HG03565 (cell line): Measurements from ENCODE around the gene RAB3IL1.
"Not testable (repeated sequence)": the region's sequence is repeated elsewhere in the genome, so short reads cannot be mapped to it uniquely, and the experiment has no call there.

Source experiments
- ATAC-seq: cut with Tn5 transposase; IDR thresholded peaks from one replicate; pipeline ENCODE4 v1.9.1; 2021; ENCODE audit warnings: mild to moderate bottlenecking, moderate library complexity; ENCODE audit not compliant: unreplicated experiment

The RAB3IL1 gene

DNA sequence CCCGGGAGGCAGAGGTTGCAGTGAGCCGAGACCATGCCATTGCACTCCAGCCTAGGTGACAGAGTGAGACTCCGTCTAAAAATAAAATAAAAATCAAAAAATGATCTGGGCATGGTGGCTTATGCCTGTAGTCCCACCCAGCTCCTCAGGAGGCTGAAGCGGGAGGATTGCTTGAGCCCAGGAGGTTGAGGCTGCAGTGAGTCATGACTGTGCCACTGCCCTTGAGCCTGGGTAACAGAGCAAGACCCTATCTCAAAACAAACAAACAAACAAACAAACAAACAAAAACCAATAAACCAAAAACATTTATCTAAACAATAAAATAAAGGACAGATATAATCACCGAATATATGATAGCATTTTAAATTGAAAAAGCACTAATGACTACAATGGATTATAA is 36.3 kb upstream of the RAB3IL1 start:
- not testable (repeated sequence) for ATAC-seq

DNA sequence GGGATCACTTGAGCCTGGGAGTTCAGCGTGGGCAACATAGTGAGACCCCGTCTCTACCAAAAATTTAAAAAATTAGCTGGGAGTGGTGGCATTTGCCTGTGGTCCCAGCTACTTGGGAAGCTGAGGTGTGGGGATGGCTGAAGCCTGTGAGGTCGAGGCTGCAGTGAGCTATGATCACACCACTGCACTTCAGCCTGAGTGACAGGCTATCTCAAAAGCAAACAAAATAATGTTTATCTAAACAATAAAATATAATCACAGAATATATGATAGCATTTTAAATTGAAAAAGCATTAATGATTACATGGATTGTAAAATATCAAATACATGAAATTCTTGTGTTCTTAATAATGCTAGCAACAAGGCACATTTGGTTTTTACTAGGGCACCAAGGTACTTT is 35.5 kb upstream of the RAB3IL1 start:
- ATAC-seq: no peak

DNA sequence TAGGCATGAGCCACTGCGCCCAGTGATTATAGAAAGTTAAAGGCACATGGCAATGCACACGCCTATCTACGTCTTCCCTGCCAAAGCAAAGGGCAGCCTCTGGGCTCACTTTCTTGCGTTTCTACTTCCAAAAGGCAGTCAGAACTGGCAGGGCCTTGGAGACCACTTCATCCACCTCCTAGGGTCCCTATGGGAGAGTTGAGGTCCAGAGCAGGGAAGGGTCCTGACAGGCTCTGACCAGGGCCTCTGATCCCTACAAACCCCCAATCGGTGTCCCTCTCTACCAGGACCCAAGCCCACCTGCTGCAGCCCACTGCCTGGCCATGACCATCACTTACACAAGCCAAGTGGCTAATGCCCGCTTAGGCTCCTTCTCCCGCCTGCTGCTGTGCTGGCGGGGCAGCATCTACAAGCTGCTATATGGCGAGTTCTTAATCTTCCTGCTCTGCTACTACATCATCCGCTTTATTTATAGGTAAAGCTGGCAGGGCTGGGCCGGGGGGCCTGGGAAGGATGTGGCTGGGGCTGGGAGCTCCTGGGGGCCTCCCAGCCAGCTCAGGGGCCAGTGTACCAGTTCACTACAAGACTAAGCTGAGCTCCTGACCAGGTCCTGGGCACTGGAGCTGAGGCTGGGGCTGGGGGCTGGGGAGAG is 34.2 kb upstream of the RAB3IL1 start:
- no peak for ATAC-seq

DNA sequence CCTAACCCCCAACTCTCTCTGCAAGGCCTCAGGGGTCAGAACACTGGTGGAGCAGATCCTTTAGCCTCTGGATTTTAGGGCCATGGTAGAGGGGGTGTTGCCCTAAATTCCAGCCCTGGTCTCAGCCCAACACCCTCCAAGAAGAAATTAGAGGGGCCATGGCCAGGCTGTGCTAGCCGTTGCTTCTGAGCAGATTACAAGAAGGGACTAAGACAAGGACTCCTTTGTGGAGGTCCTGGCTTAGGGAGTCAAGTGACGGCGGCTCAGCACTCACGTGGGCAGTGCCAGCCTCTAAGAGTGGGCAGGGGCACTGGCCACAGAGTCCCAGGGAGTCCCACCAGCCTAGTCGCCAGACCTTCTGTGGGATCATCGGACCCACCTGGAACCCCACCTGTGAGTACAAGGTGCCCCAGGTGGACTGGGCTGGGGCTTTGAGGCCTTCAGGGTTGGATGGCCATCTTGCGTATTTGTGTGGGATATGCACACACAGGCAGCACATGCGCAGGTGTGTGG is 32.7 kb upstream of the RAB3IL1 start, which contains the start of gene BEST1:
TSS of gene BEST1 (plus strand) at position 317 of the 513 bp plus-strand sequence. CDS start 1,456 bp downstream, outside the sequence.
- no peak for ATAC-seq

DNA sequence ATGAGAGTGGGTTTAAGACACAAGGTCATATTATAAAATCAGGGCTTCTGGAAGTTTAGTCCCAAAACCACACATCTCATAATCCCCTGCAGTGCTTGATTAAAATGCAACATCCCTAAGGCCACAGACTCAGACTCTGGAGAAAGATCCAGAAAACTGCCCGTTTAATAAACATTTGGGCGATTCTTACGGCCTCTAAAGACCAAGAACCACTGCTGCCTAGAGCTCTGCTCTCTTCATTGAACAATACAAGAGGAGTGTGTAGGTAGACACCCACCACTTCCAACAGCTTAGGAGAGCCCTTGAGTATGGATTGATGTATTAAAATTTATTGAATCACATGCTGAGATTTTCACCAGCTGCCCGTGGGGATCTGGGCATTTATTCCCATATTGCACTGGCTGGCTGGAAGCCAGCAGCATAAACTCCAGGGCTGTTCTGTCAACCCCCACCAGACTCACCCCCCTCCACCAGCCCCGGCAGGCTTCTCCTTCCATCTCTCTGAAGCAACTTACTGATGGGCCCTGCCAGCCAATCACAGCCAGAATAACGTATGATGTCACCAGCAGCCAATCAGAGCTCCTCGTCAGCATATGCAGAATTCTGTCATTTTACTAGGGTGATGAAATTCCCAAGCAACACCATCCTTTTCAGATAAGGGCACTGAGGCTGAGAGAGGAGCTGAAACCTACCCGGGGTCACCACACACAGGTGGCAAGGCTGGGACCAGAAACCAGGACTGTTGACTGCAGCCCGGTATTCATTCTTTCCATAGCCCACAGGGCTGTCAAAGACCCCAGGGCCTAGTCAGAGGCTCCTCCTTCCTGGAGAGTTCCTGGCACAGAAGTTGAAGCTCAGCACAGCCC is 32.0 kb upstream of the RAB3IL1 start:
- no peak for ATAC-seq

DNA sequence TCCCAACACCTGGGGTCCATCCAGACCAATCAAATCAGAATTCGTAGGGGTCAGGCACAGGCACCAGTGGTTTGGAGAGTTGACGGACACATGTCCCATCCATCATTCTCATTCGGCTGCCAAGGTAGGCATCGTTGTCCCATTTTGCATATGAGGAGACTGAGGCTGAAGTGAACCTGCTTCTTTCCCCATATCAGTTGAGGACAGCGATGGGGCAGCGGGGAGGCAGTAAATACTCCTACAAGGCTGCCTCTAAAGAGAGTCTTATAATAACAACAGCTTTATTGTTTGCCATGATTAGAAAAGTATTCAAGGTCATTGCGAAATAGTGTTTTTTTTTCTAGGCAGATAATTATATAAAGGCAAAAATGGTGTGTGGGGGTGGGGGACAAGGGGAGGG is 31.1 kb upstream of the RAB3IL1 start:
- ATAC-seq: no peak

DNA sequence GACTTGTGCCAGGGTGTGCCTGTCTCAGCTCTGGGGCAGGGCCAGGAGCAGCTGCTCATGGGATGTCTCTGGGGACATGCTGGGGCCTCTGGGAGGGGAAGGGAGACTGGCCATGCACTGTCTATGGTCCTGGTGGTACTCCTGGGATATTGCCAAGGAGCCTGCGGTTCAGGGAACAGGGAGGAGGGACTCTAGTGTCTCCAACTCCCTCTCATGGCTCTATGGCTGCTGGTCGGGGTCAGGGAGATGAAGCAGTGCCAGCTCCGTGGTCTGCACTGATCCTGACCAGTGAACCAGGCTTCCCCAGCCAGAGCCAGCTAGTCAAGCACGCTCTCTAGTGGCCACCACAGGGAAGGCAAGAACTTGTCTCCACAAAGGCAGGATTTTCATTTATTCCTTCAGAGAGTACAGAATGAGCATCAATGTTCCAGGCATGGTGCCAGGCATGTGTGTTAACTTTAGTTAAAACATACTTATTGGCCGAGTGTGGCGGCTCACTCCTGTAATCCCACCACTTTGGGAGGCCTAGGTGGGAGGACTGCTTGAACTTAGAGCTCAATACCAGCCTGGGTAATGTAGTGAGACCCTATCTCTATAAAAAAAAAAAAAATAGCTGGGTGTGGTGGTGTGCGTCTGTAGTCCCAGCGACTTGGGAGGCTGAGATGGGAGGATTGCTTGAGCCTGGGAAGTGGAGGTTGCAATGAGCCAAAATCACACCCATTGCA is 30.3 kb upstream of the RAB3IL1 start:
- ATAC-seq: no peak

DNA sequence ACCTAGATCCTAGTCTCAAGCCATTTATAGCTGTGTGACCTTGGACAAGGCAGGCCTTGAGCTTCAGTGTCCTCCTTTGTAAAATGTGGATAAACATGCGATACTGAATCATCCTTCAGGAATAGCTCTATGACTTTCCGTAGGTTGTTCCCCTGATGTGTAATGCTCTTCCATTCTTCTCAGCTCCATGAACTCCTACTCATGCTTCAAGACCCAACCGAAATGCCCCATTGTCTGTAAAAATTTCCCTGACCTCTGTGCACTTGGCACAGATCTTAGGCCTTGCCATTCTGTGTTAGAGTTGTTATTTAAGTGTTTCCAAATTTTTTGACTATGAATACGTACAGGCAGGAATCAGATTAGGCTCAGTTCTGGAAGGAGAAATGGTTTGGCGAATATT is 29.5 kb upstream of the RAB3IL1 start:
- ATAC-seq: no peak

DNA sequence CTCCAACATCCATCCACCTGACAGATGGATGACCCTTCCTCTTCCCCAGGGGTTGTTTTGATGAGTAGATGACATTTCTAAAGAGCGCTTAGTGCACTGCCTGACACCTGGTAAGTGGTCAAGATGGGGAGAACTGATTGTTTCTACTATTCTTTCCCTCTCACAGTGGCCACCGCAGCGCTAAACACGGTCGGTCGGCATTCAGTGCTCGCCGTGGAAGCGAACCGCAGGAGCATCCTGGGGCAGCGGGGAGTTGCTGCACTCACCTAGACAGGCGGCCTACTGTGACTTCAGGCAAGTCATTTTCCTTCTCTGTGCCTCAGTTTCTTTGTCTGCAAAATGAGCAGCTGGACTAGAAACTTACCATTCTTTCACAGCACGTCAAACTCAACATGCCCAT is 27.8 kb upstream of the RAB3IL1 start:
- ATAC-seq: no peak

DNA sequence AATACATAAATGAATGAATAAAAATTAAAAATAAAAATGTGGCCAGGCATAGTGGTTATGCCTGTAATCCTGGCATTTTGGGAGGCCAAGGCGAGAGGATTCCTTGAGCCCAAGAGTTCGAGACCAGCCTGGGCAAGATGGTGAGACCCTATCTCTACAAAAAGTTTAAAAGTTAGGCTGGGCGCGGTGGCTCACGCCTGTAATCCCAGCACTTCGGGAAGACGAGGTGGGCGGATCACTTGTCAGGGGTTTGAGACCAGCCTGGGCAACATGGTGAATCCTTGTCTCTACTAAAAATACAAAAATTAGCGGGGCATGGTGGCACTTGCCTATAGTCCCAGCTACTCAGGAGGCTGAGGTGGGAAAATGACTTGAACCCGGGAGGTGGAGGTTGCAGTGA is 23.1 kb upstream of the RAB3IL1 start:
- no peak for ATAC-seq

DNA sequence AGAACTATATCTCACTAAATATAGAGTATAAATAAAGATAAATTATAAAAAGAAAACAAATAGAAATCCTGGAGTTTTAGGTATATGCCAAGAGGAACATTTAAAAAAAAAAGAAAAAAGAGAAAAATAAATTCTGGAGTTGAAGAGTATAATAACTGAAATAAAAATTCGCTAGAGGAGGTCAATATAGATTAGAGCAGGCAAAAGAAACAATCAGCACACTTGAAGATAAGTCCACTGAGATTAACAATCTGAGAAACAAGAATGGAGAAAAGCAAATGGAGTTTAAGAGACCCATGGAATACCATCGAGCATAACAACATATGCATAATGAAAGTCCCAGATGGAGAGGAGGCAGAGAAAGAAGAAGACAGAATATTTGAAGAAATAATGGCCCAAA is 18.5 kb upstream of the RAB3IL1 start:
- ATAC-seq: no peak

DNA sequence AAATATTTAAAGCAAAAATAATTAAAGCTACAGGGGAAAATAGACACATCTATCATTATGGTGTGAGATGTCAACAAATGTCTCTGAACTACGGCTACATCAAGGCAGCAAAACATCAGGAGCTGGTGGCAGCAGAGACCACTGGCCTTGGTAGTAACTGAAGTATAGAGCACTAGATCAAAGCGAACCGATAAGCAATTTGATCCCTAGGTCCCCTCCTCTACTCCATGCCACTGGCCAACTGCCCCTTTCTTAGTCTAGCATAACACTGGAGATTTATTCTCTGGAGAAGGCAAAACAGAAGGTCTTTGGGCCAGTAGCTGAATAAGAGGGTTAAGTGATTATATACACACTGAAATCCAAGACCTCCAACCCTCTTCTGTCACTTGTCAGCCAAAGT is 13.6 kb upstream of the RAB3IL1 start:
- ATAC-seq: no peak

DNA sequence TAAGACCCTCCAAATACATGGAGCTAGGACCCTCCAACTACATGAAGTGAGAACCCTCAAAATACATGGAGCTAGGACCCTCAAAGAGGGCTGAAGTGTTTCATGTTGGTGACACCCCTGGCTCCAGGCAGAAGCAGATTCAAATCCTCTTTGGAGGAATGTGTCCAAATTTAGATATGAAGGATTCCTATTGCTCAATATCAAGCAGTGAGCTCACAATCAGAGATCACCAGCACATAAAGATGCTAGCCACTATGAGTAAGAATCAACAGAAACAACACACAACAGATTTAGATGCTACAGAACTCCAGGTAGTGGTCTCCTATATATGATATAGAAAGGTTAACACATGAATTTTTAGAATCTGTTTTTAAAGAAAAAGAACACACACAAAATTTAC is 11.2 kb upstream of the RAB3IL1 start:
- ATAC-seq: no peak

DNA sequence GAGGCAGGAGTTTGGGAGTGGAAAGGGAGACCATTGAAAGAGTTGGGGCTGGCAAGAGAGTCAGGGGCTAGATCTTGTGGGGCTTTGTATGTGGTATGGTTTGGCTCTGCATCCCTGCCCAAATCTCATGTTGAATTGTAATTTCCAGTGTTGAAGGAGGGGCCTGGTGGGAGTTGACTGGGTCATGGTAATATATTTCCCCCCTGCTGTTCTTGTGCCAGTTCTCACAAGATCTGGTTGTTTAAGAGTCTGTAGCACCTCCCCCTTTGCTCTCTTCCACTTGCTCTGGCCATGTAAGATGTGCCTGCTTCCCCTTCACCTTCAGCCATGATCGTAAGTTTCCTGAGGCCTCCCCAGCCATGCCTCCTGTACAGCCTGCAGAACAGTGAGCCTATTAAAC is 10.1 kb upstream of the RAB3IL1 start:
- ATAC-seq: no peak

DNA sequence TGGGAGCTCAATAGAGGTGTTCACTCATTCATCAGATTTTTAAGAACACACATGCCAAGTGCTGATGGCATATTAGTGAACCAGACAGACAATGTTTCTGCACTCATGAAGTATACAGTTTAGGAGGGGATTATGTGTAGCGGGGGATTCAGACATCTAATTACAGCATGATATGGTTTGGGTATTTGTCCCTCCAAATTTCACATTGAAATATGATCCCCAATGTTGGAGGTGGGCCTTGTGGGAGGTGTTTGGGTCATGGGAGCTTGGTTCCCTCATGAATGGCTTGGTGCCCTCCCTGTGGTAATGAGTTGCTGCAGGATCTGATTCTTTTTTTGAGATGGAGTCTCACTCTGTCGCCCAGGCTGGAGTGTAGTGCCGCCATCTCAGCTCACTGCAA is 8.9 kb upstream of the RAB3IL1 start:
- ATAC-seq: no peak

DNA sequence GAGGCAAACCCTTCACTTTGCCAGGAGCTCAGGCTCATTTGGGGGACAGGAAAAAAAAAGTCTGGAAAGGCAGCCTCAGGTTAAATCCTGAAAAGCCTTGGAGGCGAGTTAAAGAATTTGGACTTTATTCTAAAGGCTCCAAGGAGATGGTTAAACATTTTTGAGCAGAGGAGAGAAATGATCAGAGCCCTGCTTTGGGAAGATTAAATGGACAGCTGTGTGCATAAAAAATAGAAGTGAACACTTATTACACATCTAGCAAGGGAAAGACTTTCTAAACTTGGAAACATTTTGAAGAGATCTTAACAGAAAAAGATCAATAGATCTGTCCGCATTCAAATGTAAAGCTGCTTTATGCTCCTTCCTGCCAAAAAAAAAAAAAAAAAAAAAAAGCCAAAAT is 8.4 kb upstream of the RAB3IL1 start:
- no peak for ATAC-seq

DNA sequence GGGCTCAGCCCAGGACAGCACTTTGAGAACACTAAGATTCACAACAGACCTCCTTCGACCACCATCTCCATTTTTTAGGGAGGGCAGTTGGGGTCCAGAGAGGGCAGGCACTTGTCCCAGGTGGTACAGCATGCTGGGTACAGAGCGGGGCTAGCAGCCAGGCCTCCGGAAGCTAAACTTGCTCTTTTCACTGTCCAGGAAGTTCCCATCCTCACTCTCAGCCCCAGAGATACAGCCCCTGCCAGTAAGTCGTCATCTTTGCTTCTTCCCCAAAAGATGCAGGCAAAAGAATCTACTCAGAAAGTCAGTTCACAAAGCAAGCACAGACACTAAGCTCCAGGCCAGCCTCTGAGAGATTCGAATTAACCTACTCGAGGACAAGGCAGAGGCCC is 6.7 kb upstream of the RAB3IL1 start:
- ATAC-seq: no peak

DNA sequence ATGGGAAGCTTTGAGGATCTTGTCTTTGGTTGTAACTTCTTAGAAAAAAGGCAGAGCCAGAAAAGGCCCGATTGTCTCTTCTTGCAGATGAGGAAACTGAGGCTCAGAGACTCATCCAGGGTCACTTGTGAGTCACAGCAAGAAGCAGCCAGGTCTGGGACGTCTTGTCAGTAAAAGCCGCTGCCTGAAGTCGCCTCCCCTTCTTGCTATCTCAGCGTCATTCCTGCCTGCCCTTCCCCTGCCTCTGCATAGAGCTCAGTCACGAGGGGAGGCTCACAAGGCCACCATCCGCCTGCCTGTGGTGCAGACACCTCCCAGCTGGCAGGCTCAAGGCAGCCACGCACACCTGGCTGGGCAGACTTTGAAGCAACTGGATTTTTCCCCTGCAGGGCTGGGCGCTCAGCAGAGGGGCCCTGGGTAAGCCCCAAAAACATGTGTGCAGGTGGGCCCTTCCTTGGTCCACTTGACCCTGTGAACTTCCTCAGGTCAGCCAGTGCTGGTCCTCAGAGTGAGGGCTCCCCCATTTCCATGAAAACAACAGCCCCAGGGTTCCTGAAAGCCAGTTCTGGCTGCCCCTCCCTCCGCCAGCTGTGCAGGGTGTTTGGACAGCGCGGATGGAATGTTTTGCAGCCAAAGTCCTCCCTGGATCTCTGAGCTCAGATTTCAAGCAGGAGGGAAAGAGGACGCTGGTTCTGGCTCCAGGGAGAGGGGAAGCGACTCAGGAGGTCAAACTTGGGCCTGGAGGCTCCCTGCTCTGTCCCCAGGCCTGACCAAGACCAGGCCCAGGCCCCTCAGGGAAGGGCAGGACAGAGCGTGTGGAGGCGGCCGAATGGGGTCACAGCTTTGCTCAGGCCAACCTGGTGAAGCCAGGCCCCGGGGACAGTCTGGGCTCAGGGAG is 6.0 kb upstream of the RAB3IL1 start:
- ATAC-seq: no peak

DNA sequence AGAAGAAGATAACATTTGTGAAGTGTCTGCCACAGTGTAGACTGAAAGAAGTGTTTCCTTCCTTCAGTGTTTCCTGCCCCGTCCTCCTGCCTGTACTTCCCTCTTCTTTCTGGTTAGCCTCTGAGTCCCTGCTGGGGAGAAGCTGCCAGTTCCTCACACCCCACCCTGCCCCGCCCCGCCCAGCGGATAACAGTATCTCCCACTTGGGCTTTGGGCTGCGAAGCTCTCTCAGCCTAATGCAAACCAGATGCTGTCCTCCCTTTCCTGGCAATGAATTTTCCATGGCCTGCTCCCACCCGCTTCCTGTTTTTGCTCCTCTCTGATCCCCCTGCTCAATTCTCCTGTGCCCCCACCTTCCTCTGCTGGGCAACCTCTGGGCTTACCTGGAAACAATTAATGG is 5.2 kb upstream of the RAB3IL1 start:
- no peak for ATAC-seq

DNA sequence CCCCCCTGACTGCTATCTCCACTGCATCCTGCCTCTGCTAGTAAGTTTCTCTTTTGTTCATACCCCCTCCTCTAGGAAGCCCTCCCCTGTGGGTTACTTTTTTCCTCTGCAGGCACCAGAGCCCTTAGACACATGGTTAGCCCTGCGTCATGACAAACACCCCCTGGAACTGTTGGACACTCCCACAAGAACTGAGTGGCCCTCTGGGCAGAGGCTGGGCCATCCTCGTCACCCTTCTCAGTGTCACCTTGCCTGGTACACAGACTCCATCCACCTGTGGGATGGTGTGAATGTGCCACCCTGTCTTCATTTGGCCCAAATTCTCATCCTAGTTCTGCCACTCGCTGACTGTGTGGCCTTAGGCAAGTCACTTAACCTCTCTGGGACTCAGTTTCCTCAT is 4.1 kb upstream of the RAB3IL1 start:
- no peak for ATAC-seq
